GM21360 (cell line): ENCODE measurements around the gene CAMTA1.

Source experiments
- ATAC-seq: cut with Tn5 transposase; IDR thresholded peaks from one replicate; pipeline ENCODE4 v1.9.1; 2021; ENCODE audit warnings: mild to moderate bottlenecking, moderate library complexity; ENCODE audit not compliant: unreplicated experiment

CAMTA1 gene

DNA sequence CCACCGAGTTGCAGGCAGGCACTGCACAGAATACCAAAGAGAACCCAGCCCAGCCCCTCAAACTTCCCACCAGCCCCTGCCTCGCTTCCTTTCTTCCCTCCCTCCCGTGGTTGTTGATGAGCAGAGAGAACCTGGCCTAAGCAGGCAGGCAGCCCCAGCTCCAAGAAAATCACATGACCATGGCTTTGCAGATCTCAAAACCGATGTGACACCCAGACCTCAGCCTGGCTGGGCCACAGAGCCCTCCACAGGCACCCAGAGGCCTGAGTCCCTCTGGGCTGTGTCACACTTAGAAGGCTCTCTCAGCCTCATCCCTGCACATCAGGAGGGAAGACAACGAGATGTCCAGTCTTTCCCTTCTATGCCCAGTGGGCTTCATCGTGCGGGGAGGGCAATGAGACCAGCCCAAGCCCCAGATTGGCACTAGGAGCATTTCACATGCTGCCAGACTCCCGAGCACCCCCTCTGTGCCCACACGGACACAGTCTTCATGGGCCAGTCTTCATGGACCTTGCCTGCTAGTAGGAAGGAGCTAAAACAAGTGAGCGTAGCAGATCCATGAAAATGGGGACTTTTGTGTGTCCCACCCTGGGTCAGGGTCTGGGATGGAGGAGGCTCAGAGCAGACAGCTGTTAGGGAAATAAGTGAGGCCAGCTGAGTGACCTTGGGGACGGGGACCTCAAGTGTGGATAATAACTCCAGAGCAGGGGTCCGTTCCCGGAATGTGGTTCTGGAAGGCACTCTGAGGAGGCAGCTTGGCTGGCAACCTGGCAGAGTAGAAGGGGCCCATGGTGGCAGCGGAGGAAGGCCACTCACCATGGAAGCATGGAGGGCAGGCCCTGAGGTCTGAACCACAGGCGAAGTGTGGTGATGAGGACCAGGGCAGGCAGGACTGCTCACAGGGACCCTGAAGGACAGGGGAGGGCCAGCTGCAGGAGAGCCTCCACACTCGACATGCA, 781.4 kb downstream of the CAMTA1 start:
- ATAC-seq, result no peak

DNA sequence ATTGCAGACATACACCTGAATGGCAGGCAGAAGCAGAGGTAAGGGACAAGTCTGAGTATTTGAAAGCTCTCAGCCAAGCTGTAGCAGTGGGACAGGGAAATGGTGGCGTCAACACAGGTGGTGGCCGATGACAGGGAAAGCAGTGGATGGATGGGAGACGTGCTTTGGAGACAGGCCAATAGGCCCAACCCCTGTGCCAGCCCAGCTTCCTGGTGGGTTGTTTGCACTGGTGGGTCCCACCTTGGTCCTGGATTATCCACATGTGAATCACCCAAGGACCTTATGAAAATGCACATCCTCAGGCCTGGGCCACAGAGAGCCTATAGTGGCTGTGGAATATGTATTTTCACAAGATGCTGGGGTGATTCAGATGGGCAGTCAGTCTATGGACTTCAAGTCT, 782.1 kb downstream of the CAMTA1 start:
- ATAC-seq, result no peak

DNA sequence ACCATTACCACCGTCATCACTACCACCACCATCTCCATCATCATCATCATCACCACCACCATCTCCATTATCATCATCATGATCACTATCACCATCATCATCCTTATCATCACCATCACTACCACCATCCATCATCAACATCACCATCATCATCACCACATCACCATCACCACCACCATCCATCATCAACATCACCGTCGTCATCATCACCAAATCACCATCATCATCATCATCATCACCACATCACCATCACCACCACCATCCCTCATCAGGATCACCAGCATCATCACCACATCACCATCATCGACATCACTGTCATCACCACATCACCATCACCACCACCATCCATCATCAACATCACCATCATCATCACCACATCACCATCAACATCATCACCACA, 782.8 kb downstream of the CAMTA1 start:
- ATAC-seq, result no peak

DNA sequence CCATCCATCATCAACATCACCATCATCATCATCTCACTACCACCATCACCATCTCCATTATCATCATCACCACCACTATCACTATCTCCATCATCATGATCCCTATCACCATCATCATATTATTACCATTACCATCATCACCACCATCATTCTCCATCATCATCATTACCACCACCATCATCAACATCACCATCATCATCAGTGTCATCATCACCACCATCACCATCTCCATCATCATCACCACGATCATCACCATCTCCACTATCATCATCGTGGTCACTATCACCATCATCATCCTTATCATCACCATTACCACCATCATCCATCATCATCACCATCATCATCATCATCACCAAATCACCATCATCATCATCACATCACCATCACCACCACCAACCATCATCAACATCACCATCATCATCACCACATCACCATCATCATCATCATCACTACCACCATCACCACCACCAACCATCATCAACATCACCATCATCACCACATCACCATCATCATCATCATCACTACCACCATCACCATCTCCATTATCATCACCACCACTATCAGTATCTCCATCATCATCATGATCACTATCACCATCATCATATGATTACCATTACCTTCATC, 783.8 kb downstream of the CAMTA1 start:
- ATAC-seq, result no peak

DNA sequence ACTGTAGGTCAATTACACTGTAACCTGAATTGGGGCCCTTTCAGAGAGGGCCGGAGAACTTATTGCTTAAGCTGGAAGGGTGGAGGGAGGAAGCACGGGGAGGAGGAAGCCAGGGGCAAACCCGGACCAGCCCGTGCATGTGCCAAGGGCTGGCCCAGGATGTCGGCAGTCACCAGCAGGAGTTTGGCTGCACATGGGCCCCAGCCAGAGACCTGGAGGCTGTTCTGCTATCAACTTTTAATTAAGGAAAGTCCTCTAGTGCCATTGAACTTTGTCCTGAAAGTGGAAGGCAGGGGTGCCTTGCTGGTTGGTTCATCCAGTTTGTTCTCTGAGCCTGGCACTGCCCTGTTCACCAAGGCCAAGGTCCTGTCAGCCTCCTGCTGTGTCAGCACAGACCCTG, 785.1 kb downstream of the CAMTA1 start:
- ATAC-seq, result no peak

DNA sequence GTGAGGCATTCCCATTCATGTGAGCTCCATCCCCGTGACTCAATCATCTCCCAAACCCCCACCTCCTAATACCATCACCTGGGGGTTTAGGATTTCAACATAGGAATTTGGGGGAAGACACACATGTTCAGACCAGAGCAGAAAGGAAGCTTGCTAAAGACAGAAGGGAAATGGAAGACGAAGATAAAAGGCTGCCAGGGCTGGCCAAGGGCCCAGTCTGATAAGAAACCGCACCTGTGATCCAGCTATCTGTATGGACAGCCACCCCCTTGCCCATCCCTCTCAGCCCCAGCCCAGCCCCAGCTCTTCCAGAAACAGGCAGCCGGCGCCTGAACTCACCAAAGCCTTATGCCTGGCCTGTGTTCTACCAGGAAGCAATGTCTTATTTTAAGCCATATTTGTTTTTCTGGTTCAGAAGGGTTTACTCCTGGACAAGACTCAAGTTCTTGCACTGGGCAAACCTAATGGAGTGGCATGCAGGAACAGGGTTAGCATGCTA, 787.4 kb downstream of the CAMTA1 start:
- no peak for ATAC-seq

DNA sequence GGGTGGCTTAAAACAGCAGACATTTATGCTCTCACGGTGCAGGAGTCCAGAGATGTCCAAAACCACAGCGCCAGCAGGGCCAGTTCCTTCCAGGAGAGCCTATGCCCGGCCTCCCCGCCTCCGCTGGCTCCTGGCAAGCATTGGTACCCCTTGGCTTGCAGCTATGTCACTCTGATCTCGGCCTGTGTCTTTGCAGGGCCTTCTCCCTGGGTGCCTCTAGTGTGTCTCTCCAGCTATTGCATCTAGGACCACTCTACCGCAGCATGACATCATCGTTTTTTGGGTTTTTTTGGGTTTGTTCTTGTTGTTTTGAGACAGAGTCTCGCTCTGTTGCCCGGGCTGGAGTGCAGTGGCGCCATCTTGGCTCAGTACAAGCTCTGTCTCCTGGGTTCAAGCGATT, 788.2 kb downstream of the CAMTA1 start:
- no peak for ATAC-seq

DNA sequence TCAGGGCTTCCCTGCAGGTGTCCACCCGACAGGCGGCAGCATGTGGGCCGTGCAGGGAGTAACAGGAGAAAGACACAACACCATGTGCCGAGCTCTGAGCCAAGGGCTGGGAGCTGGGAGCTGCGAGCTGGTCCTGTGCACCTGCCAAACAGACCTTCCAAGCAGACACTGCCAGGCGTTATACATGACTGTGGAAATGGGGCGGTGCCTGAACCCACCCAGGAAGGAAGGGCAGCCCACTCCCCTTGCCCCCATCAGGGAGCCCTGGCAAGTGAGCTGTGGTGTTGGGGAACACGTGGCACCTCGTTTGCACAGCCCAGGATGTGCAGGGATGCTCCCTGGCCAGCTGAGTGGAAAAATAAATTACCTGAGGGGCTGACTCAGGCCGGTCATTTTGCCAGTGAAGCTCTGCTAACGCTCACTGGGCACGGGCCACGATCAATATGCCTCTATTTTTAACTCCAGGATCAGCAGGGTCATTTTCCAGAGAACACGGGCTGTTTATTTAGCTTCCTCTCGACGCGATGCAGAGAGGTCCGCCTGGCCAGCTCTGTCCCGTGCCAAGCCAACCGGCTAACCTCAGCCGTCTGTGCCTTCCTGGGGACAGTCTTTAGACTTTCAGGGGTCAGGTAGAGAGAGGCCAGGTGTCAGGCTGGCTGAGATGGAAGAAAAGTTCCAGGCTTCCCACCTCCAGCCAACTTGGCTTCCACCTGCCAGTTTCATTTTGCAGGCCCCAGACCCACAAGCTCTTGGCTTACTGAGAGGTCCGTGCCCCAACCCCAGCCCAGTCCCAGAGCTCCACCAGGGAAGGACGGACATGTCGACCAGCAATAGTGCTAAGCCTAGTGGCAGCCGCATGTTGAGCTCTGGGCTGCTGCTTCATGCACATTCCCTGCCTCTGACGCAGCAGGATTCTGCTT, 789.1 kb downstream of the CAMTA1 start:
- ATAC-seq, result no peak

DNA sequence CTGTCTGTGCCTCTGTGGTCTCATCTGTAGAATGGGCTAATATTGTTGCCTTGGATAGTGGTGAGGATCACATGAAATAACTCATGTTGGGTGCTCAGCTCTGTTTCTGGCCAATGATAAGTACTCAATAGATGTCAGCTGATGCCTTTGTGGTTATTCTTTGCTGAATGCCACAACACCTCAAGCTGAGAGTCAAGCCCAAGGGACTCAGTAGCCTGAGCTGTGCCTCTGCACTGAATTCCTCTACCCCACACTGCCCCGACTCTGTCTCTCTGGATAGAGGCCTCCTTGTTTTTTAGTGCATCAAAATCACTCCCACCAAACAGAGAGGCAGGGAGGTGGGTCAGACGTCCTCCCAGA, 789.8 kb downstream of the CAMTA1 start:
- no peak for ATAC-seq

DNA sequence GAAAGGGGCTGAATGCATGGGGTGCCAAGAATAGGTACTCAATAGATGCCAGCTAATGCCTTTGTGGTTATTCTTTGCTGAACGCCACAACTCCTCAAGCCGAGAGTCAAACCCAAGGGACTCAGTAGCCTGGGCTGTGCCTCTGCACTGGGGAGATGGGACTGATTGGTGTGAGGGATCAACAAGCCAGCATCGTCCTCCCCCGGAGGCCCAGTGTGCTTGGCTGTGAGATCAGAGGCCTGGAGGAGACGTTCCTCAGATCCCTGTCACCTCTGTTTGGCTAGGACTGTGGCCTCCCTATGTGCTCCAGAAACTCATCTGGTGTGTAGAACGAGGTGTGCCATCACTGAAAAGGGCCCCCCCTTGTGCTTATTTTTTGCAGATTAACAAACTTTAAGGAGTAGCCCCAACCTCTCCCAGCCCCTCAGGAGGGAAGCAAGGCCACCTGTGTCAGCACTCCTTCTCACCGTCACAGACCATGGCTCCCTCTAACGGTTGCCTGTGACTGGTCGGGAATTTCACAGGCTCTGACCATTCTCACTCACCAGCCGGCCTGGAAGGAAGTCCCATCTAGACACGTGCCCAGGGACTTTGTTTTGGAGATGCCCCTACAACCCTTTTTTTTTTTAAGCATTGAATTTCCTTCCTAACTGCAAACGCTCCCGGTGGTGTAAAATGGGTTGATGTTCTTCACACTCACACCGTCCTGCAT, 791.8 kb downstream of the CAMTA1 start:
- ATAC-seq, result no peak

DNA sequence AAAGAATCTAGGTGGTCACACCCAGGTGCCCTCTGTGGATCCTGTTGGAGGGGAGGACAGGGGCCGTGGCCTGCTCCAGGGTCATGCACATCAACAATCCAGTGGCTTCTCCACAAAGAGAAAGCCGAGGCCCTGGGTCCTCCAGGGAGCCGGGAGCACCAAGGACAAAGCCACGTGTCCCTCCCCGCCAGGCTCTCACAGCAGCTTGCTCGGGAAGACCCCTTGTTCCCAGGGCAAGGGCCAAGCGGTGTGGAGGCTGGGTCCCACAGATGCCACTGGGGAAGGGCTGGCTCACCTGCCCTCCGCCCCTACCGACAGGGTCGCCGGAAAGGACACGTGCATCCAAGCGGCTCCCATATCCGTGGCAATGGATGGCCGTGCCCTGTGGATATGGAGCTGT, 793.0 kb downstream of the CAMTA1 start:
- no peak for ATAC-seq

DNA sequence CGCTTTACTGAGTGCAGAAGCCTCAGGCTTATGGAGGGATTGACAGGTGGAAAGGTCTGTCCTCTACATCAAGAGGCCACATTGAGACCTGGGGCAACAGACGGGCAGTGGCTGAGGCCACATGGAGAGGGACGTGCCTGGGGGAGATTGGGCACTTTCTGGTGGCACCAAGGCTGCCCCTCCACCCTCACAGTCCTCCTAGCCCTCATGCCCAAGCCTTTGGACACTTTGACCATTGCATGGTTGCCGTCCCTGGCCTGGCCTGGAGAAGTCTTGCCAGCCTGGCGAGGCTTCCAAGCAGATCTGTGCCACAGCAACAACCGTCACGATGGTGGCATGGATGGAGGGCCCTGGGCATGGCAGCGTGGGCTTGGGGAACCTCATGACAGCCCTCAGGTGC, 793.8 kb downstream of the CAMTA1 start:
- ATAC-seq, result no peak

DNA sequence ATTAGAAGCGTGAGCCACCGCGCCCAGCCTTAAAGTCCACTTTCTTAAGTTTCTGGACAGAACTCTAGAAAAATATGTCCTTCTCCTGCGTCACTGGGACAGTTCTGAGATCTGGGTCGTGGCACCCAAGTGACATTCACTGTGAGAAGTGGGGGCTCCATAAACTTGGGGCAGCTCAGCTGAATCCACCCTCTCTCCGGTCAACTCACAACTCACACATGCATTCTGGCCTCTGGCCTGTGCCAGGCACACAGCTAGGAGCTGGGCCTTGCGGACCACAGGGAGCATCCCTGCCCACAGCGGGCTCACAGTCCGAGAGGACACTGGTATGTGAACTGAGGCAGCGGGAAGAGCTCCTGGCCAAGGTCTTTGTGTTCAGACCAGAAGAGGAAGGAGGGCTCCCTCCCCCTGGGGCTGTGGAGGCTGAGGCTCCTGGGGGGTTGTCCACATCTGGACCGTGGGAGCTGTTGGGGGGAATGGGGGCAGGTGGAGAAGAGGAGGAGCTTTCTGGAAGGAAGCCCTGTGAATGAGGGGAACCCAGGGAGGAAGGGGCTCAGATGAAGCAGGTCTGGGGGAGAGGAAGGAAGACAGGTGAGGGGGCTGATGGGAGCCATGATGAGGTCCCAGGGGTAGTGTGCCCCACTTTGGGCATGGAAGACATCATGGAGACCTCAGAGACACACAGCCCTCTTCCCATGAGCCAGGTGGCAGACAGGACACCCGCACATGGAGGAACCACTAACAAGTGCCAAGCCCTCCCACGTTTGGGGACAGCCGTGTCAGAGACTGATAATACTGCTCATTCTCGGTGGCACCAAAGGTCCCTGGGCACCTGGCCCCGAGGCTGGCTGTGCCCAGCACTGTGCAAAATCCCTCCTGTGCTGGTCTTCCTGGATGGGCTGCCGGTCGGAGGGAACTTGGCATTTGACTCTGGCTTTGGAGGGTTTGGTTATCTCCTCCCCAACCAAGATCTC, 794.9 kb downstream of the CAMTA1 start:
- no peak for ATAC-seq

DNA sequence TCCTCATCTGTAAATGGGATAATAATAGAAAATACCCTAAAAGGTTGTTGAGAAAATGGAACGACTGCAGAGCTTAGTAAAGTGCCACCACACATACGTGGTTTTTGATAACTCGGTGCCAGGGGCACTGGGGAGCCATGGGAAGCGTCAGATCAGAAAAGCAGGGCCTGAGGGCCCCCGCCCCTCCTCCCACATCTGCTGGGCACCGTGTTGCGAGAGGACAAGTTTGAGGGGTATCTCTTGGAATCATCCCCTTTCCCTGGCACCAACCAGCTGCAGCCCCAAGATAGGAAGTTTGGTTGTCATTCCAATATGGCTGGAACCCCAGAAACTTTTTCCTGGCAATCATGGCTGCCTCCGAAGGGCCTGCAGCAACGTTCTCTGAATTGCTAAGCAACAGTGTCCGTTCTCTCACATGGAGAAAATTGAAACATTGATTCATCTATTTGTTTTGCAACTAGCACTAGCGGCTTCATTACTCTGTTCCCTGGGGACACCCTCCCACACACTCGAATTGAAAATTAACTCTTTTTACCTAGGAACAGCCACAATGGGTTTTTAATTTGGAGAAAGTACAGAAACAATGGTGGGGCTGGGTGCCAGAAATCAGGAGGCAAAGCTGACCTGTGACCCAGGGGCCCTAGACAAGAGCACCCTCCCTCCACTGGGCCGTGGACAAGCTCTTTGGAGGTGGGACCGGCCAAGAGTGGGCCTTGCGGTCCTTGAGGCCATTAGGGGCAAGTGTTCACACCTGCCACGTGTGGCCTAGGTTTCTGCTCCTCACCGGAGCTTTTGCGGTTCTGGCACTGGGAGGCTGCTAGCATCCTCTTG, 795.9 kb downstream of the CAMTA1 start:
- no peak for ATAC-seq

DNA sequence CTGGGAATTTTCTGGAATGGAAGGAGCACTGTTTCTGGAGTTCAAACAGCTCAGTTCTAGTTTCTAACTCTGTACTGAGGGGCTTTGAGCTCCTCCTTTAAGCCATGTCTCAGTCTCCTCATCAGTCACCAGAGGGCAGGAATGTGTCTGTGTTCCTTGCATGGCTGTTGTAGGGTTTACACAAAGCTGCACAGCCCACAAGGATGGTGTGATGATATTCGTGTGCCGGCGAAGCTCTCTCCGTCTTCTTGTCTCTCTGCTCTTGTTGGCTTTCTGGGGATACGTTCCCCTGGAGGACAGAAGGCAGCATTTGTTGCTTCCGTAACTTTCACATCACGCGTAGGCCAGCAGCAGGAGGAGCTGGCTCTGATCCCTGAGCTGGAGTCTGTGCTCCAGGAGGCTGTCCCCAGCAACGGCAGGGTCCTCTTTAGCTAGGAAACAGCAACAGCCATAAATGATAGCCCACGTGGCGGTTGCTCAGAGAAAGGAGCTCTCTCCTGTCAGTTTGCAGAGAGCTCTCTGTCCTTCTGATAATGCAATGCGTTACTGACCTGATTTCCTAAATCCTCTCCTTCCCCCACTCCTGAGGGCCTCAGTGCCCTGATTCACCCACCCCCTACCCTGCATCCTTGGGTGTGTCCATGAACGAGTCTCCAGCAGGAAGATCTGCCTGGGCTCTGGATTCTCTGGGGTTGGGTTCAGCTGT, 796.7 kb downstream of the CAMTA1 start:
- ATAC-seq, result no peak

DNA sequence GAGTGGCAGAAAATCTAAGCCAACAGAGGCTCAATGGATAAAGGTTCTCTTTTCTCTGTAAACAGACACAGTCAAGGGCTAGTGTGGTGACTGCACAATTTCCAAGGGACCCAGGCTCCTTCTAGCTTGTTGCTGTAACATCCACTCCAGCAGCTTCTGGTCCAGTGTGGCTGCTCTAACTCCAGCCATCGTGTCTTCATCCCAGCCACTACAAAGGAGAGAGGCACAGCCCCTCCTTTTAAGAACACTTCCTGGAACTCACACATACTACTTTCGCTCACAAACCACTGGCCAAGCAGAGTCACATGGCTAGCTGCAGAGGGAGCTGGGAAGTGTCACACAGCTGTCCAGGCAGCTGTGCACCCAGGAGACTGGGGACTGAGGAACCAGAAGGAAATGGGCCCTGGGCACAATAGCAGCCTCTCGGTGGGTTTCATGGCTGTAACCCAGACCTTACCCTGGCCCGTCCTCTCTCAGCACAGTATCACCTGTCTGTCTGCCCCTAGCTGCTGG, 797.3 kb downstream of the CAMTA1 start:
- no peak for ATAC-seq

DNA sequence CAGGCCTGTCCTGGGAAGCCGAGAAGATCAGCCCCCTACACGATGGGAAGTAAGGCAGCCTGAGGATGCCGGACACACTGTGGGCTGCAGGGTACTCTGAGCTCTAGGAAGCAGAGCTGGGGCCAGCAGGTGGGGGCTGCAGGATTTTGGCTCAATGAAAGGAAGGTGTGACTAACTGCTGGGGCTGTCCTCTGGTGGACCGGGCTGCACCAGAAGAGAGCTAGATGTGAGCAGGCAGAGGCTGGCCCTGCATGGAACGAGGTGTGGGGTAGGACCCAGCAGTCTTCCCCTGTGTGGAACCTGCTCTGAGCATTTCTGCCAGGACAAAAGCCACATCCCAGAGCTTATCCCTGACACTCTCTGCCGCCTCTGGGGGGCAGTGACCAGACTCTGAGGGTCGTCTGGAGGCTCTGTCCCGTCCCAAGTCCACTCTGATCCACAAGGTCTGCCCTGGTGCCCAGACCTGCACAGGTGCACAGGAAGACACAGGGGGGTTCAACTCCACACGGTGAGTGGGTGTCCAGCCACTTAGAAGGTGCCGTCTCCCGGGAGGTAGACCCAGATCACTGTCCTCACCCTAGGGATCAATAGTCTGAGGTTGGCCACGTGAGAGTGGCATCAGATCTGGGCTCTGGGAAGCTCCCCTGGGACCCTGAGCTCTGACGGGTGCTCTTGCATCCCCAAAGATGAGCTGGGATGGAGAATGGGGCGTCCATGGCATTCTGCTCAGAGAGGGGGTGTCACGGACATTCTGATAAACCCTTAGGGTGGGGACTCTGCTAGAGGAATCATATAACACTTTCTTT, 798.2 kb downstream of the CAMTA1 start:
- no peak for ATAC-seq
